Measurements from ENCODE around the gene TMC8.

GRCh38 chr17:78159575-78160158 lies 29.1 kb downstream of the TMC8 start:
- TF ChIP-seq CTCF (IDR thresholded peaks at IDR 0.05) (no peak), POLR2A (IDR thresholded peaks at IDR 0.05) (no peak)
